IMR-90 (cell line): Measurements from ENCODE around the gene VDAC2. TPM values are rescaled to one million over a fixed set of nuclear protein-coding genes. Genes with fewer than 3 reads are reported as not detected.

Experiments
- ATAC-seq: fragments of 200-7000 bp; cut with Tn5 transposase; 2 replicates; pipeline ENCODE4 v1.9.1; 2020; ENCODE audit warnings: low read depth, mild to moderate bottlenecking, moderate library complexity
- BruUV-seq: library from RNA; stranded (reverse); fragments of 400-500 nt; replicated peaks from 2 replicates; lab custom pipeline; 2021; lab: Mats Ljungman, UMichigan
- CTCF ChIA-PET: fragments of 300-600 bp; formaldehyde crosslinking; extraction: SDS; loops from one replicate; lab custom pipeline; 2021; ENCODE audit warnings: antibody characterized with exemption; lab: Yijun Ruan, JAX
- POLR2A ChIA-PET: fragments of 300-600 bp; sonication (Branson Sonifier 250); formaldehyde crosslinking; loops from one replicate; lab custom pipeline; 2022; ENCODE audit warnings: antibody characterized with exemption; ENCODE audit not compliant: unreplicated experiment; lab: Charles Lee
- DNase-seq: peaks from one replicate; pipeline ENCODE4 v3.0.0; 2013
- H2AFZ ChIP-seq: replicated peaks from 2 replicates; pipeline ENCODE3; 2013; ENCODE audit warnings: low read length, mild to moderate bottlenecking; ENCODE audit not compliant: poor library complexity
- H2AK5ac ChIP-seq: 2 replicates; pipeline ENCODE4 v1.6.1; 2013; ENCODE audit warnings: low read depth, low read length, inconsistent platforms
- H2AK9ac ChIP-seq: replicated peaks from 2 replicates; pipeline ENCODE3; 2013; ENCODE audit warnings: mild to moderate bottlenecking, low read depth, low read length, moderate library complexity; ENCODE audit not compliant: poor library complexity
- H2BK120ac ChIP-seq: 2 replicates; pipeline ENCODE4 v1.6.1; 2013; ENCODE audit warnings: low read depth, low read length, inconsistent platforms
- H2BK15ac ChIP-seq: 3 replicates; pipeline ENCODE4 v1.6.1; 2013; ENCODE audit warnings: low read depth, low read length, inconsistent platforms
- H2BK20ac ChIP-seq: 2 replicates; pipeline ENCODE4 v1.6.1; 2013; ENCODE audit warnings: low read depth, mild to moderate bottlenecking, inconsistent platforms, low read length, moderate library complexity
- H2BK5ac ChIP-seq: 2 replicates; pipeline ENCODE4 v1.6.1; 2013; ENCODE audit warnings: mild to moderate bottlenecking, low read depth, low read length, inconsistent platforms; ENCODE audit not compliant: poor library complexity, severe bottlenecking
- H3K14ac ChIP-seq: replicated peaks from 2 replicates; pipeline ENCODE4 v1.6.1; 2013; ENCODE audit warnings: low read depth, low read length, inconsistent platforms
- H3K18ac ChIP-seq: 2 replicates; pipeline ENCODE4 v1.6.1; 2013; ENCODE audit warnings: low read depth, low read length, control low read depth
- H3K23ac ChIP-seq: 2 replicates; pipeline ENCODE4 v1.6.1; 2013; ENCODE audit warnings: low read depth, low read length, inconsistent platforms
- H3K27ac ChIP-seq: 2 replicates; pipeline ENCODE4 v1.5.1; 2013; ENCODE audit warnings: mild to moderate bottlenecking, control low read depth, low read length; ENCODE audit not compliant: insufficient read depth
- H3K27me3 ChIP-seq: 2 replicates; pipeline ENCODE4 v1.6.1; 2013; ENCODE audit warnings: low read length; ENCODE audit not compliant: control insufficient read depth, insufficient read depth
- H3K36me3 ChIP-seq: 2 replicates; pipeline ENCODE4 v1.6.1; 2013; ENCODE audit warnings: low read length, mixed read lengths; ENCODE audit not compliant: control insufficient read depth, insufficient read depth
- H3K4ac ChIP-seq: 2 replicates; pipeline ENCODE4 v1.6.1; 2013; ENCODE audit warnings: low read depth, low read length, inconsistent platforms
- H3K4me1 ChIP-seq: 2 replicates; pipeline ENCODE4 v1.6.1; 2013; ENCODE audit warnings: low read length, mixed read lengths; ENCODE audit not compliant: control insufficient read depth, insufficient read depth
- H3K4me2 ChIP-seq: 2 replicates; pipeline ENCODE4 v1.6.1; 2013; ENCODE audit warnings: low read depth, mild to moderate bottlenecking, control low read depth, low read length, moderate library complexity
- H3K4me3 ChIP-seq: 2 replicates; pipeline ENCODE4 v1.5.1; 2013; ENCODE audit warnings: low read depth, mild to moderate bottlenecking, control low read depth, low read length, moderate library complexity; ENCODE audit not compliant: insufficient read depth
- H3K56ac ChIP-seq: 2 replicates; pipeline ENCODE4 v1.6.1; 2013; ENCODE audit warnings: low read length, inconsistent platforms; ENCODE audit not compliant: insufficient read depth; ENCODE audit errors: extremely low read depth
- H3K79me1 ChIP-seq, 2 experiments: 2 replicates each; pipeline ENCODE4 v1.6.1; 2013; ENCODE audit warnings: low read length in 2 of 2, inconsistent platforms in 1 of 2, low read depth in 1 of 2
- H3K9ac ChIP-seq: 2 replicates; pipeline ENCODE4 v1.6.1; 2013; ENCODE audit warnings: low read depth, low read length, control low read depth
- H3K9me1 ChIP-seq: 2 replicates; pipeline ENCODE4 v1.6.1; 2013; ENCODE audit warnings: low read length, inconsistent platforms; ENCODE audit not compliant: insufficient read depth
- H3K9me3 ChIP-seq: 2 replicates; pipeline ENCODE4 v1.6.1; 2013; ENCODE audit warnings: low read length; ENCODE audit not compliant: control insufficient read depth, insufficient read depth
- H4K20me1 ChIP-seq: 2 replicates; pipeline ENCODE4 v1.6.1; 2013; ENCODE audit warnings: low read length, inconsistent platforms; ENCODE audit not compliant: insufficient read depth
- H4K5ac ChIP-seq: 2 replicates; pipeline ENCODE4 v1.6.1; 2013; ENCODE audit warnings: mild to moderate bottlenecking, low read depth, low read length, control low read depth
- H4K8ac ChIP-seq, 2 experiments: 2 replicates each; pipeline ENCODE4 v1.6.1; 2013; ENCODE audit warnings: low read depth in 2 of 2, low read length in 2 of 2, control low read depth in 1 of 2, inconsistent platforms in 1 of 2
- H4K91ac ChIP-seq: 2 replicates; pipeline ENCODE4 v1.6.1; 2013; ENCODE audit warnings: low read depth, low read length, inconsistent platforms; ENCODE audit not compliant: insufficient read depth
- CEBPB ChIP-seq: IDR thresholded peaks from 2 replicates; pipeline ENCODE4 v1.6.1; 2012; ENCODE audit warnings: low read depth, low read length, improper control_type of control experiment
- FOS ChIP-seq: fragments of 150-350 bp; IDR thresholded peaks from 2 replicates; pipeline ENCODE4 v1.6.1; 2016; ENCODE audit warnings: low read depth, low read length
- MXI1 ChIP-seq: IDR thresholded peaks from 2 replicates; pipeline ENCODE4 v1.6.1; 2012; ENCODE audit warnings: low read depth, mild to moderate bottlenecking, low read length, moderate library complexity, borderline replicate concordance
- NFE2L2 ChIP-seq: fragments of 150-350 bp; IDR thresholded peaks from 2 replicates; pipeline ENCODE4 v1.6.1; 2016; ENCODE audit warnings: low read depth, mild to moderate bottlenecking, low read length
- POLR2A ChIP-seq: IDR thresholded peaks from 2 replicates; pipeline ENCODE4 v1.6.1; 2012; ENCODE audit warnings: mild to moderate bottlenecking, low read depth, low read length
- RAD21 ChIP-seq: IDR thresholded peaks from 2 replicates; pipeline ENCODE4 v1.6.1; 2012; ENCODE audit warnings: low read length, improper control_type of control experiment
- RCOR1 ChIP-seq: IDR thresholded peaks from 2 replicates; pipeline ENCODE4 v1.6.1; 2012; ENCODE audit warnings: mild to moderate bottlenecking, low read length, improper control_type of control experiment; ENCODE audit not compliant: insufficient replicate concordance
- WGBS, 2 experiments: methylation state at CpG; one replicate each; pipeline versions ENCODE4 v1.1.5 to v1.1.7; 2013; ENCODE audit warnings: missing lambda C conversion rate in 2 of 2; ENCODE audit not compliant: insufficient read length in 1 of 2; ENCODE audit errors: extremely low coverage in 2 of 2; 5-methylcytosine and 5-hydroxymethylcytosine counted together
- dilution Hi-C: fragments of 300-500 bp; cut with HindIII; formaldehyde crosslinking; loops from one replicate; pipeline ENCODE4 v1.14.3; 2018; ENCODE audit warnings: low sequenced_read_pairs; ENCODE audit not compliant: unreplicated experiment
- in situ Hi-C: fragments of 300-500 bp; cut with MboI; formaldehyde crosslinking; loops from 3 replicates; pipeline ENCODE4 v1.14.3; 2019; ENCODE audit warnings: low sequenced_read_pairs, inconsistent platforms, mixed read lengths
- intact Hi-C: fragments of 100-400 bp; cut with micrococcal nuclease; formaldehyde crosslinking; loops from 2 replicates; pipeline ENCODE4 v1.10.0; 2022
- polyA plus RNA-seq, 3 experiments: library from polyadenylated mRNA; depleted of rRNA; stranded (reverse); fragments of >200 nt; gene quantifications; 2 replicates each; pipeline ENCODE4 v1.2.3, GENCODE V29; 2012; ENCODE audit warnings: low replicate concordance in 1 of 3
- total RNA-seq: library from RNA; depleted of rRNA; stranded (reverse); fragments of >200 nt; gene quantifications from 2 replicates; pipeline ENCODE4 v1.2.3, GENCODE V29; 2012
- TF ChIP-seq, protein P1 (sequence below): conservative IDR thresholded peaks from 2 replicates; pipeline ENCODE4 v1.5.1; 2012; ENCODE audit warnings: mild to moderate bottlenecking, low read depth, low read length, improper control_type of control experiment
- TF ChIP-seq, protein P2 (sequence below): fragments of 150-350 bp; IDR thresholded peaks from 2 replicates; pipeline ENCODE4 v1.6.1; 2016; ENCODE audit warnings: low read depth, mild to moderate bottlenecking, low read length, moderate library complexity, borderline replicate concordance
- TF ChIP-seq, protein P3 (sequence below): fragments of 150-350 bp; IDR thresholded peaks from 2 replicates; pipeline ENCODE4 v1.6.1; 2017; ENCODE audit warnings: mild to moderate bottlenecking, antibody characterized with exemption, low read length, low read depth

VDAC2 gene
- total and polyA plus RNA-seq, 2 of the 4 experiments (the other 2 are of a cell fraction), result 122 to 139 TPM

DNA sequence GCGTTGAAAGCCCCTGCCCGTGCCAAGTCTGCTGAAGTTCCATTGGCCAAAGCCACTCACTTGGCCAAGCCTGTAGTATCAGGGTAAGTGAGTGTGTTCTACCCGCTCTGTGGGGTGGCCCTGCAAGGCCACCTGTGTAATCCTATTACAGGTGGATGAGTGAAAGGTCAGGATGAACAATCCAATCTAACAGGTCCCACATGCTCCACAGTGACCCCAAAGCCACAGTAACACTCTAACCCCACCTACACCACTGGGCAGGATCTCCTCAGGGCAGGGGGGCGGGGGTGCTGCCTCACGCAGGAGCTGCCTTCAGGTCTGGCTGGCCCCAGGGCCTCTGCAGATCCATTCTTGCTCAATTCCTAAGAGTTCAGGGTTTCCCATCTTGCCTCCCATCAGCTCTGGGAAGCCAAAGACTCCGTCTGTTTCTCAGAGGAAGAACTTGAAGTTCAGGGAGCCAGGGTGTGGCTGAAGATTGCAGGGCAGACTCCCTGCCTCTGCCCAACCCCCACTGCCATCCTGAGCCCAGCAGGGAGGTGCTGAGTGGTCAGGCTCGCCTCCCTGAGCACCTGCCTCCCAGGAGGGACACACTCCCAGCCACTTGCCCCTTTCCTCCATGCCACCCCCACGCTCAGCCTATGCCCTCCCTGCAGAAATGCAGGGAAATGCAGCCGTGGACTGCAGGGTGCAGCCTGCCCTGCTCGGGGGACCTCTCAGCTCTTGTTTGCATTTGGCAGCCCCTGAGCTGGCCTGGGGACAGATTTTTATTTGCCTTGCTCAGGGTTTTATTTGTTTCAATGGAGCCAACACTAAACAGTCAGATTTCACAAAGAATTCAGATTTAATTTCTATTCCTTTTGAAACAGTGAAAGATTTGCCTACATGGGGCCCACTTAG lies 35.0 kb downstream of the VDAC2 start:
- POLR2A ChIA-PET, result no interaction called here
- no peak for TF ChIP-seq RCOR1
- TF ChIP-seq POLR2A, result no peak
- TF ChIP-seq CEBPB, result no peak
- TF ChIP-seq, protein P1, sequence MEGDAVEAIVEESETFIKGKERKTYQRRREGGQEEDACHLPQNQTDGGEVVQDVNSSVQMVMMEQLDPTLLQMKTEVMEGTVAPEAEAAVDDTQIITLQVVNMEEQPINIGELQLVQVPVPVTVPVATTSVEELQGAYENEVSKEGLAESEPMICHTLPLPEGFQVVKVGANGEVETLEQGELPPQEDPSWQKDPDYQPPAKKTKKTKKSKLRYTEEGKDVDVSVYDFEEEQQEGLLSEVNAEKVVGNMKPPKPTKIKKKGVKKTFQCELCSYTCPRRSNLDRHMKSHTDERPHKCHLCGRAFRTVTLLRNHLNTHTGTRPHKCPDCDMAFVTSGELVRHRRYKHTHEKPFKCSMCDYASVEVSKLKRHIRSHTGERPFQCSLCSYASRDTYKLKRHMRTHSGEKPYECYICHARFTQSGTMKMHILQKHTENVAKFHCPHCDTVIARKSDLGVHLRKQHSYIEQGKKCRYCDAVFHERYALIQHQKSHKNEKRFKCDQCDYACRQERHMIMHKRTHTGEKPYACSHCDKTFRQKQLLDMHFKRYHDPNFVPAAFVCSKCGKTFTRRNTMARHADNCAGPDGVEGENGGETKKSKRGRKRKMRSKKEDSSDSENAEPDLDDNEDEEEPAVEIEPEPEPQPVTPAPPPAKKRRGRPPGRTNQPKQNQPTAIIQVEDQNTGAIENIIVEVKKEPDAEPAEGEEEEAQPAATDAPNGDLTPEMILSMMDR, result no peak
- TF ChIP-seq NFE2L2, result no peak
- TF ChIP-seq MXI1, result no peak
- TF ChIP-seq, protein P2, sequence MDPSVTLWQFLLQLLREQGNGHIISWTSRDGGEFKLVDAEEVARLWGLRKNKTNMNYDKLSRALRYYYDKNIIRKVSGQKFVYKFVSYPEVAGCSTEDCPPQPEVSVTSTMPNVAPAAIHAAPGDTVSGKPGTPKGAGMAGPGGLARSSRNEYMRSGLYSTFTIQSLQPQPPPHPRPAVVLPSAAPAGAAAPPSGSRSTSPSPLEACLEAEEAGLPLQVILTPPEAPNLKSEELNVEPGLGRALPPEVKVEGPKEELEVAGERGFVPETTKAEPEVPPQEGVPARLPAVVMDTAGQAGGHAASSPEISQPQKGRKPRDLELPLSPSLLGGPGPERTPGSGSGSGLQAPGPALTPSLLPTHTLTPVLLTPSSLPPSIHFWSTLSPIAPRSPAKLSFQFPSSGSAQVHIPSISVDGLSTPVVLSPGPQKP, result no peak
- TF ChIP-seq, protein P3, sequence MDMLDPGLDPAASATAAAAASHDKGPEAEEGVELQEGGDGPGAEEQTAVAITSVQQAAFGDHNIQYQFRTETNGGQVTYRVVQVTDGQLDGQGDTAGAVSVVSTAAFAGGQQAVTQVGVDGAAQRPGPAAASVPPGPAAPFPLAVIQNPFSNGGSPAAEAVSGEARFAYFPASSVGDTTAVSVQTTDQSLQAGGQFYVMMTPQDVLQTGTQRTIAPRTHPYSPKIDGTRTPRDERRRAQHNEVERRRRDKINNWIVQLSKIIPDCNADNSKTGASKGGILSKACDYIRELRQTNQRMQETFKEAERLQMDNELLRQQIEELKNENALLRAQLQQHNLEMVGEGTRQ, result no peak
- no peak for TF ChIP-seq FOS
- TF ChIP-seq RAD21, result no peak
- Histone ChIP-seq H3K9me1 (no peaks in the 10 kb centered on the region), H2AK9ac (peak overlapping the region; percentile 80), H3K36me3 (no peaks in the 10 kb centered on the region), H2BK15ac (no peak overlapping the region), H3K4ac (no peak overlapping the region), H3K9me3 (peaks cover 1% of the 10 kb centered on the region; the same call in 1 of the 2 replicates), H3K4me2 (no peak overlapping the region), H2BK5ac (no peak overlapping the region), H3K4me1 (no peaks in the 10 kb centered on the region; the same call in 1 of the 2 replicates), H4K91ac (no peak overlapping the region), H2BK120ac (no peak overlapping the region), H3K14ac (no peak overlapping the region), H4K8ac (no peak overlapping the region), H2AFZ (no peak overlapping the region), H3K27me3 (no peaks in the 10 kb centered on the region), H3K56ac (no peak overlapping the region), H4K20me1 (no peaks in the 10 kb centered on the region), H3K9ac (no peak overlapping the region), H3K4me3 (no peak overlapping the region), H3K18ac (no peak overlapping the region), H3K27ac (no peak overlapping the region), H4K5ac (no peak overlapping the region), H2BK20ac (no peak overlapping the region), H3K23ac (no peak overlapping the region), H2AK5ac (no peak overlapping the region), H3K79me1 (no peaks in the 10 kb centered on the region)
- intact Hi-C loops, result no loop called here
- BruUV-seq, result no TSS peak
- CTCF ChIA-PET, result interaction anchor here (0.6 kb wide), 1 partner anchor 169 kb away, joined by 3 read pairs; no protein-coding TSS in a partner anchor
- no CpG with 5 or more reads among the region's 10 CpGs for WGBS, 2 experiments
- ATAC-seq, result no peak
- dilution Hi-C loops, result no loop called here
- in situ Hi-C loops, result no loop called here
- no peak for DNase-seq
